Pancreas (tissue), 10 donors: ENCODE results near the gene CDCA4. TPM values are rescaled to one million over a fixed set of nuclear protein-coding genes. Genes with fewer than 3 reads are reported as not detected.
A peak's percentile ranks its signal among the peaks of the same experiment; 100 is the strongest.

ENCODE experiments used
- ATAC-seq, 4 donors: fragments of 200-7000 bp; cut with Tn5 transposase; one replicate each; pipeline versions ENCODE4 v1.8.0 to v1.9.1; 2020; ENCODE audit warnings: mild to moderate bottlenecking in 4 of 4, moderate library complexity in 4 of 4
- DNase-seq, 6 donors: peaks; one replicate each; pipeline ENCODE4 v3.0.0-alpha.2; 2020
- FAIRE-seq: peaks from 2 replicates; lab custom pipeline; 2012; peaks lifted over from hg19 to GRCh38; lab: Jason Lieb, UNC
- H3K27ac ChIP-seq, 4 donors: fragments of 200-600 bp; sonication (generic); 1 replicate in 3 of 4; 2 replicates in 1 of 4; pipeline versions ENCODE4 v1.5.0 to v1.8.0; 2020
- H3K27me3 ChIP-seq, 4 donors: fragments of 200-600 bp; one replicate each; pipeline ENCODE4 v1.8.0; 2021
- H3K36me3 ChIP-seq, 3 donors: fragments of 200-600 bp; sonication (generic) in 1 of 3; one replicate each; pipeline versions ENCODE4 v1.5.0 to v1.8.0; 2020 to 2021
- H3K4me1 ChIP-seq, 3 donors: fragments of 200-600 bp; one replicate each; pipeline ENCODE4 v1.8.0; 2021
- H3K4me3 ChIP-seq, 4 donors: fragments of 200-600 bp; sonication (generic) in 2 of 4; one replicate each; pipeline versions ENCODE4 v1.5.0 to v1.8.0; 2020 to 2021
- H3K9me3 ChIP-seq, 4 donors: fragments of 200-600 bp; one replicate each; pipeline ENCODE4 v1.8.0; 2021
- CTCF ChIP-seq, 4 donors: fragments of 200-600 bp; sonication (generic) in 3 of 4; IDR thresholded peaks; one replicate each; pipeline versions ENCODE4 v1.5.0 to v1.8.0; 2021; ENCODE audit warnings: antibody characterized with exemption in 4 of 4
- WGBS, 2 donors: extraction: QIAGEN DNeasy Blood & Tissue Kit; methylation state at CpG; one replicate each; pipeline ENCODE4 v1.1.7; 2013; 5-methylcytosine and 5-hydroxymethylcytosine counted together
- intact Hi-C, 3 donors: fragments of 100-400 bp; cut with DNase I; formaldehyde crosslinking; loops; one replicate each; pipeline versions ENCODE4 v1.11.1 to v1.14.2; 2022
- polyA plus RNA-seq, 2 donors: library from polyadenylated mRNA; stranded (reverse); fragments of 200-250 nt; gene quantifications; one replicate each; pipeline ENCODE4 v1.2.3, GENCODE V29; 2013
- total RNA-seq, 6 donors: library from RNA; stranded (reverse); fragmentation: NEBNext Ultra II Directional in 4 of 6; extraction: Animal tissue kit (Norgen Biotek cat#: 25700) in 4 of 6; gene quantifications; one replicate each; pipeline versions ENCODE4 v1.2.1 to v1.2.4, GENCODE V29; 2021 to 2023
- donor health status: healthy with polysubstance abuse.
- donor health status: DM: no; HTN: no; CAD: no; lungs with moderate emphysema.
- donor health status: DM: no; HTN: no; CAD: no.
- donor health status: control.
- donor health status: control.
- donor health status: Bipolar disorder and iron deficiency.
- donor health status: DM: yes; HTN: yes; CAD: no.
- donor health status: DM: no; HTN: no; CAD: no.
- donor health status: DM: no; HTN: no; CAD: no.
- donor health status: DM: yes; HTN: yes; CAD: no.

CDCA4 gene
- total and polyA plus RNA-seq, 8 donors: 1.2 to 3.5 (median 2.7) TPM

- DNase-seq (peak in 3 of 6 donors; percentile 33 to 79 (median 56)), FAIRE-seq (no peak), ATAC-seq (no peak)
- Histone ChIP-seq H3K4me1 (peaks cover 25 to 34% (median 25%) of the 10 kb centered on the region in 3 donors), H3K27me3 (no peaks in the 10 kb centered on the region), H3K36me3 (no peaks in the 10 kb centered on the region), H3K4me3 (no peak overlapping the region), H3K9me3 (no peaks in the 10 kb centered on the region), H3K27ac (peak overlapping the region in 2 of 4 donors; percentile 62 to 71)
- WGBS, 2 donors: 91% methylated on average over 10 to 12 of the region's 12 CpGs
- TF ChIP-seq CTCF (IDR thresholded peaks at IDR 0.05): no peak
- intact Hi-C loops: no loop called here
These were observed 49.2 kb downstream of the CDCA4 start for GRCh38 chr14:104971447-104972240.

- TF ChIP-seq CTCF (IDR thresholded peaks at IDR 0.05): no peak
- no peak for ATAC-seq
- intact Hi-C loops: no loop called here
- WGBS, 2 donors: 81 to 88% methylated on average over 17 to 19 of the region's 19 CpGs
- Histone ChIP-seq H3K4me3 (no peak overlapping the region), H3K9me3 (no peaks in the 10 kb centered on the region), H3K36me3 (no peaks in the 10 kb centered on the region), H3K4me1 (peaks cover 21 to 25% (median 24%) of the 10 kb centered on the region in 3 donors), H3K27me3 (no peaks in the 10 kb centered on the region), H3K27ac (no peak overlapping the region)
- no peak for FAIRE-seq
- DNase-seq: peak in 4 of 6 donors; percentile 23 to 74 (median 45)
These were observed 50.4 kb downstream of the CDCA4 start for GRCh38 chr14:104970231-104971068.

- intact Hi-C loops: no loop called here
- WGBS, 2 donors: 85 to 88% methylated on average over 10 of the region's 10 CpGs
- no peak overlapping the region for H3K4me3 ChIP-seq
- peak in 3 of 6 donors; percentile 28 to 58 (median 53) for DNase-seq
- no peak for FAIRE-seq
- no peak for TF ChIP-seq CTCF (IDR thresholded peaks at IDR 0.05)
- no peak for ATAC-seq
- H3K9me3 ChIP-seq: no peaks in the 10 kb centered on the region
- no peaks in the 10 kb centered on the region for H3K27me3 ChIP-seq
- H3K4me1 ChIP-seq: peaks cover 21 to 24% (median 23%) of the 10 kb centered on the region in 3 donors
- H3K27ac ChIP-seq: no peak overlapping the region
- H3K36me3 ChIP-seq: no peaks in the 10 kb centered on the region
These were observed 51.1 kb downstream of the CDCA4 start for GRCh38 chr14:104969741-104970230.

- Histone ChIP-seq H3K27ac (no peak overlapping the region), H3K36me3 (no peaks in the 10 kb centered on the region), H3K4me3 (no peak overlapping the region), H3K4me1 (peaks cover 14 to 16% (median 14%) of the 10 kb centered on the region in 3 donors), H3K9me3 (no peaks in the 10 kb centered on the region), H3K27me3 (no peaks in the 10 kb centered on the region)
- ATAC-seq: no peak
- intact Hi-C loops: no loop called here
- 68 to 77% methylated on average over 21 of the region's 21 CpGs for WGBS, 2 donors
- no peak for TF ChIP-seq CTCF (IDR thresholded peaks at IDR 0.05)
- peak in 3 of 6 donors; percentile 27 to 59 (median 51) for DNase-seq
- no peak for FAIRE-seq
These were observed 52.1 kb downstream of the CDCA4 start for GRCh38 chr14:104968541-104969401.
